Measurements from ENCODE around the gene ARFGAP3. TPM values are rescaled to one million over a fixed set of nuclear protein-coding genes. Genes with fewer than 3 reads are reported as not detected.
A peak's percentile ranks its signal among the peaks of the same experiment; 100 is the strongest.

The ARFGAP3 gene
- total and polyA plus RNA-seq, 7 donors: 23.4 to 45.3 (median 35.7) TPM

GRCh38 chr22:42791721-42792452, 65.2 kb downstream of the ARFGAP3 start:
- H3K27me3 ChIP-seq: no peaks in the 10 kb centered on the region
- peaks cover 0 to 22% (median 3%) of the 10 kb centered on the region in 4 donors for H3K36me3 ChIP-seq
- peak; percentile 77 for DNase-seq
- 75 to 76% methylated on average over 20 of the region's 20 CpGs for WGBS, 2 donors
- TF ChIP-seq POLR2A (IDR thresholded peaks at IDR 0.05) (no peak), POLR2AphosphoS5 (IDR thresholded peaks at IDR 0.05) (peak in 2 of 4 donors; percentile 35 to 53)
- H3K4me3 ChIP-seq: no peak overlapping the region
- H3K27ac ChIP-seq: peak overlapping the region; percentile 43 to 59 (median 54)
- no peaks in the 10 kb centered on the region for H3K9me3 ChIP-seq
- intact Hi-C loops (cut with DNase I): no loop called here
- H3K4me1 ChIP-seq: peaks cover 0 to 22% (median 3%) of the 10 kb centered on the region in 4 donors

- intact Hi-C loops (cut with DNase I): loop anchor here (10.0 kb wide), 1 partner anchor 56 kb away; no protein-coding TSS in a partner anchor
- Histone ChIP-seq H3K36me3 (no peaks in the 10 kb centered on the region), H3K4me1 (peaks cover 0 to 22% (median 3%) of the 10 kb centered on the region in 4 donors), H3K9me3 (no peaks in the 10 kb centered on the region), H3K27me3 (no peaks in the 10 kb centered on the region), H3K27ac (no peak overlapping the region), H3K4me3 (no peak overlapping the region)
- WGBS, 2 donors: 85 to 90% methylated on average over 11 of the region's 11 CpGs
- TF ChIP-seq POLR2A (IDR thresholded peaks at IDR 0.05) (no peak), EP300 (IDR thresholded peaks at IDR 0.05) (no peak), CTCF (IDR thresholded peaks at IDR 0.05) (no peak), POLR2AphosphoS5 (IDR thresholded peaks at IDR 0.05) (no peak)
- no peak for DNase-seq
Measured at GRCh38 chr22:42788466-42788865, 68.6 kb downstream of the ARFGAP3 start.

- no peak for DNase-seq
- H3K27ac ChIP-seq: no peak overlapping the region
- intact Hi-C loops (cut with DNase I): loop anchor here (10.0 kb wide), 1 partner anchor 57 kb away; no protein-coding TSS in a partner anchor
- no peaks in the 10 kb centered on the region for H3K9me3 ChIP-seq
- no peak overlapping the region for H3K4me3 ChIP-seq
- H3K4me1 ChIP-seq: peaks cover 0 to 22% (median 3%) of the 10 kb centered on the region in 4 donors
- no peaks in the 10 kb centered on the region for H3K27me3 ChIP-seq
- WGBS, 2 donors: 70 to 85% methylated on average over 12 of the region's 12 CpGs
- H3K36me3 ChIP-seq: no peaks in the 10 kb centered on the region
- no peak for TF ChIP-seq EP300 (IDR thresholded peaks at IDR 0.05)
- TF ChIP-seq POLR2AphosphoS5 (IDR thresholded peaks at IDR 0.05): no peak
- TF ChIP-seq CTCF (IDR thresholded peaks at IDR 0.05): no peak
- TF ChIP-seq POLR2A (IDR thresholded peaks at IDR 0.05): no peak
Measured at GRCh38 chr22:42788021-42788420, 69.1 kb downstream of the ARFGAP3 start.

- Histone ChIP-seq H3K9me3 (no peaks in the 10 kb centered on the region), H3K27me3 (no peaks in the 10 kb centered on the region), H3K4me1 (peaks cover 0 to 21% (median 3%) of the 10 kb centered on the region in 4 donors), H3K4me3 (no peak overlapping the region), H3K36me3 (no peaks in the 10 kb centered on the region), H3K27ac (no peak overlapping the region)
- TF ChIP-seq POLR2A (IDR thresholded peaks at IDR 0.05): no peak
- TF ChIP-seq POLR2AphosphoS5 (IDR thresholded peaks at IDR 0.05): no peak
- TF ChIP-seq EP300 (IDR thresholded peaks at IDR 0.05): no peak
- TF ChIP-seq CTCF (IDR thresholded peaks at IDR 0.05): no peak
- intact Hi-C loops (cut with DNase I): loop anchor here (10.0 kb wide), 1 partner anchor 57 kb away; no protein-coding TSS in a partner anchor
- WGBS, 2 donors: 86 to 90% methylated on average over 14 of the region's 14 CpGs
- DNase-seq: no peak
Measured at GRCh38 chr22:42787357-42787736, 69.7 kb downstream of the ARFGAP3 start.

GRCh38 chr22:42786606-42787356, 70.3 kb downstream of the ARFGAP3 start:
- no peaks in the 10 kb centered on the region for H3K27me3 ChIP-seq
- H3K4me3 ChIP-seq: no peak overlapping the region
- no peak for DNase-seq
- H3K4me1 ChIP-seq: peaks cover 0 to 15% (median under 1%) of the 10 kb centered on the region in 4 donors
- no peaks in the 10 kb centered on the region for H3K9me3 ChIP-seq
- H3K36me3 ChIP-seq: no peaks in the 10 kb centered on the region
- intact Hi-C loops (cut with DNase I): loop anchor here (10.0 kb wide), 1 partner anchor 58 kb away; no protein-coding TSS in a partner anchor
- WGBS, 2 donors: 87 to 89% methylated on average over 16 of the region's 16 CpGs
- TF ChIP-seq CTCF (IDR thresholded peaks at IDR 0.05): no peak
- TF ChIP-seq POLR2A (IDR thresholded peaks at IDR 0.05): no peak
- TF ChIP-seq EP300 (IDR thresholded peaks at IDR 0.05): no peak
- TF ChIP-seq POLR2AphosphoS5 (IDR thresholded peaks at IDR 0.05): no peak
- H3K27ac ChIP-seq: no peak overlapping the region

Measured in sigmoid colon (tissue), 7 donors.